Cardiac fibroblast (primary cell): ENCODE data around the gene BOC.
A peak's percentile ranks its signal among the peaks of the same experiment; 100 is the strongest.

Source experiments
- DNase-seq, 2 donors: peaks; one replicate each; pipeline versions ENCODE4 v3.0.0 to v3.0.0-alpha.2; 2010; ENCODE audit warnings: low read depth in 2 of 2
- H3K4me3 ChIP-seq, 2 donors: replicated peaks in 1 of 2; 1 replicate in 1 of 2; 2 replicates in 1 of 2; pipeline ENCODE4 v1.5.1; 2011; ENCODE audit warnings: low read depth in 2 of 2, low read length in 2 of 2, mild to moderate bottlenecking in 2 of 2, moderate library complexity in 1 of 2
- TF ChIP-seq, protein P1 (sequence below): IDR thresholded peaks from one replicate; pipeline ENCODE4 v1.5.1; 2011; ENCODE audit warnings: low read depth, mild to moderate bottlenecking, low read length, inconsistent platforms

BOC gene

DNA sequence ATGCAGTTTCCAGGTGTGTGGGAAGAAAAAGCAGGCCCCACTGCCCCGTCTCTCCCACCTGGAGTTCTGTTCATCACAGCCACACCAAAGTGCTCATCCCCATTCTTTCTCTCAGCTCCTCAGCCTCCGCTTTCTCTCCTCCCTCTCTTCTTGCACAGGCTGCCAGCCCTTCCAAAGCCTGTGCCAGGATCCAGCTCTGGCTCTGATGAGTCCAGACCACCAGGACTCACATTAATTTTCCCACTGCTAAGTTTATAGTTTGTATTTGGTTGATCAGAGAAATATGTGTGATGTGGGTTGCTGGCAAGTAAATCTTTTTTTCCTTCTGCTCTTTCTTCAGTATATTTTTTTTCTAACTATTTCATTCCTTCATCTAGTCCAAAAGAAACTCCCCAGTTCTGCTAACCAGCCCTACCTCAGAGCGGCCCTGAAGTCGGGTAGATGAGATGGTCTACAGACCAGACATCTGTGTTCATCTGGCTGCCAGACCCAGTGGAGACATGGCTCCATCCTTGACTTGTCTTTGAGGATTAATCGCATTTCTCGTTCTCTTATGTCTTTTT, 49.8 kb downstream of the BOC start:
- no peak for DNase-seq
- TF ChIP-seq, protein P1, sequence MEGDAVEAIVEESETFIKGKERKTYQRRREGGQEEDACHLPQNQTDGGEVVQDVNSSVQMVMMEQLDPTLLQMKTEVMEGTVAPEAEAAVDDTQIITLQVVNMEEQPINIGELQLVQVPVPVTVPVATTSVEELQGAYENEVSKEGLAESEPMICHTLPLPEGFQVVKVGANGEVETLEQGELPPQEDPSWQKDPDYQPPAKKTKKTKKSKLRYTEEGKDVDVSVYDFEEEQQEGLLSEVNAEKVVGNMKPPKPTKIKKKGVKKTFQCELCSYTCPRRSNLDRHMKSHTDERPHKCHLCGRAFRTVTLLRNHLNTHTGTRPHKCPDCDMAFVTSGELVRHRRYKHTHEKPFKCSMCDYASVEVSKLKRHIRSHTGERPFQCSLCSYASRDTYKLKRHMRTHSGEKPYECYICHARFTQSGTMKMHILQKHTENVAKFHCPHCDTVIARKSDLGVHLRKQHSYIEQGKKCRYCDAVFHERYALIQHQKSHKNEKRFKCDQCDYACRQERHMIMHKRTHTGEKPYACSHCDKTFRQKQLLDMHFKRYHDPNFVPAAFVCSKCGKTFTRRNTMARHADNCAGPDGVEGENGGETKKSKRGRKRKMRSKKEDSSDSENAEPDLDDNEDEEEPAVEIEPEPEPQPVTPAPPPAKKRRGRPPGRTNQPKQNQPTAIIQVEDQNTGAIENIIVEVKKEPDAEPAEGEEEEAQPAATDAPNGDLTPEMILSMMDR, result no peak
- H3K4me3 ChIP-seq, result no peak overlapping the region

DNA sequence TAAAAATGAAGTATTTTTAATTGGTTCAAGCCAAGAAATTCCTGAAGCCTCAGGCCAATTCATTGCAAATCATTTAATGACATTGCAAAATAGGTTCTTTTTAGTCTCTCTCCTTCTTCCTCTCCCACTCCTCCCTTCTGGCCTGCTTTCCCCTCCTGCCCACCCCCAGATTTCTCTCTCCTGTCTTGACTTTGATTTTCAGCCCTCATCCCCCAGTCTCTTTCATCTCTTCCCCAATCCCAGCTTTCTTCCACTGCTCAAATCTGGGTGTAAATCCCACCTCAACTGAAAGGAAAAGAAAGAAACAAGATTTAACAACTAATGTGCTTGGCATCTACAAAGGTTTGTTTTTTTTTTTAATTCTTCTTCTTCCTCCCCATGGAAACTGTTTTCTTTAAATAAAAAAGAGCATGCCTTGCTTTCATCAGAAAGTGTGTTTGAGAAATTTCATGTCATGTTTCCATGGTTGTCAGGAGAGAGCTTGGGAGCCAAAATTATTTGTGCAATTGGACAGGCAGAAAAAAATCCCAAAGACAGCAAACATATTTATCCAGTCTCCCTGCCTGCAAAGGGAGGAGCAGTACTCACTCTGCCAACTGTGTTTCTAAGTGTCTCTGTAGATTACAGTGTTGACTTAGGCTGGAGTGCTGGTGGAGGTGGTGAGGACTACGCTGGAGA, 50.4 kb downstream of the BOC start:
- DNase-seq, result peak in 1 of 2 donors; percentile 78
- H3K4me3 ChIP-seq, result no peak overlapping the region
- TF ChIP-seq, protein P1, result no peak

DNA sequence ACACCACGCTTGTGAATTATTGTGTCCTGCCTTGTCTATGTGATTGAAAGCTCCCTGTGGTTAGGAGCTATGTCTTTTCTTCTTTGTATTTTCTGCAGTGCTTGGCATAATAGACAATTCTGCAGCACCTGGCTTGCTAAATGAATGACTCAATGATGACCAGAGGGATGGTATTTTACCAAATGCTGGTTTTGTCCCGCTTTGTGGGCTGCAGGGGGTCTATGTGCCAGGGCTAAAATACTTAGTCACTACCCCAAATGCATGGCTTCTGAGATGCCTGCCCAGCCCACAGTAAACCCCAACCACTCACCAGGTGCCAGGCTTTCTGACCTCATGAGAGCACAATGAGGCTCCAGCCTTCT, 50.9 kb downstream of the BOC start:
- TF ChIP-seq, protein P1, result no peak
- no peak overlapping the region for H3K4me3 ChIP-seq
- no peak for DNase-seq

DNA sequence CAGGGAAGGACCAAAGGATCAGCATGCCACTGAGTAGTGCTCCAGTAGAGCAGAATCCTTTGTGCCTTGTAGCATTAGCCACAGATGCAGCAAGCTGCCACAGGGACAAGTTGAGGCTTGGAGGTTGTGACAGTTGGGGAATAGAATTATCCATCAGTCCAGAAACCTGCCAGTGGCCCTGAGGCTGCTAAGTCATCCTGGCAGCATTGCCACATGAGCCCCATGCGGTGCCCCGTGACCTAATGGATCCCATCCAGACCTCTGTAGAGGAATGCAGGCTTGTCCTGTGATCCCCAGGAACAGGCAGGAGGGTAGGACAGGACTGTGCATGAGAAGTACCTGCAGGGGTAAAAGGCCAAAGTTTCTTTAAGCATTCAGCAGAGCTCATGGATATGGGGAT, 51.7 kb downstream of the BOC start:
- H3K4me3 ChIP-seq, result no peak overlapping the region
- no peak for DNase-seq
- TF ChIP-seq, protein P1, result no peak

DNA sequence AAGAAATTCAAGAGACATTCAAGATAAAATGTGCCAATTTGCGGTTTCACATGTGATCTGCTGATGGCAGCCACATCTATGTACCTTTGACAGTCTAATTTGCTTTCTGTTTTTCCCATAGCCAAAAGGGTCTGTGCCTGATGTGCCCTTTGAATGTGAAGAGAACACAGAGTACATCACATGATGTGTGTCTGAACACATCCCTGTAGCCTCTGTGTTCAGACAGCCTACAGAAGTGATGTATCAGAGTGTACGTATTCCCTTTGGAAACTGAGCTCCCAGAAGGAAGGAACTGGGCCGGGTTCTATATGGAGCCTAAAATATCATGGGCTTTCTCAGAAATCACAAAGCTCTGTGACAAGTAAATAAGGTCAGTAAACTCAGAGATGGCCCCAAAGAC, 52.4 kb downstream of the BOC start:
- DNase-seq, result no peak
- TF ChIP-seq, protein P1, result no peak

DNA sequence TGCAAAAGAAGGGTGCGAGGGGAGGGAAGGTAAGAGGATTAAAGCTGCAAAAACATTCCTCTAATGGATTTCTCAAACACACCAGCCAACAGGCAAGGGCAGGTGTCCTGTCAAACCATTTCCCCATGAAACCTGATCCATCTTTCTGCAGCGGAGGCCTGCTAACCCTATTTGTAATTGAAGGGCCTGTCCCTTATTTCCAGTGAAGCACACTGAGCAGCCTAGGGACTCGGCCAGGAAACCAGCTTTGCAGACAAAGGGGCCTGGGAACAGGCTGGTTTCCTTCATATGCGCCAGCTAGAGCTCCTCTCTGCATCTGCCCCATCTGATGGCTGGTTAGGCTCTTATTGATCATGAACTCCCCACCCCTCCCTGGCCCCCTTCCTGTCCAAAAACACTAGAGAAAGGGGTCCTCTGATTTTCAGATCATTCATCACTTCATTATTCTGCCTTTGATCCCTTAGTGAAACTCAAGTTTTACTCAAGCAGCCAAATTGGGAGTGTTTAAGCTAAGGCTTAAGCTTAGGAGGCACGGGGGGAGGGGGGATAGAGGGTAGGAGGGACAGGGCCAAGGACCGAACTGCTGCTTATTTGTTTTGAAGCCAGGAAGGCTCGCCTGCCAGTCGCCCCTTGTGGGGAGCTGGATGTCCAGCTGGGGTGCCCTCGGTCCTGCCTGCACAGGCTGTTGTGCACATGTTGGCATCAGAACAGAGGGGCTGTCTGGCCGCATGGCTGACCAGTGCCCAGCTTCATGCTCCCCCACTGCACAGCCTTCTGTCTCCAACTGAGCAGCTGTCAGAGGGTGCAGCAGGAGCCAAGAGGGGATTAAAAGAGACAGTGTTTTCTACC, 53.1 kb downstream of the BOC start:
- TF ChIP-seq, protein P1, result no peak
- no peak for DNase-seq
- H3K4me3 ChIP-seq, result no peak overlapping the region

More for the DNA sequence above, 52.4 kb downstream of the BOC start:
- H3K4me3 ChIP-seq, result no peak overlapping the region
